ENCODE measurements around the gene ABR. TPM values are rescaled to one million over a fixed set of nuclear protein-coding genes. Genes with fewer than 3 reads are reported as not detected.
A peak's percentile ranks its signal among the peaks of the same experiment; 100 is the strongest.

The ABR gene
- total RNA-seq, 1 donor from 2014 or later: 110 TPM

- peaks cover 59% of the 10 kb centered on the region for H3K27me3 Mint-ChIP-seq (ENCODE audit: unreplicated experiment)
- H3K9me3 Mint-ChIP-seq (ENCODE audit: unreplicated experiment): no peaks in the 10 kb centered on the region
- H3K27ac Mint-ChIP-seq (ENCODE audit: unreplicated experiment): no peak overlapping the region
Observed at GRCh38 chr17:1211287-1211686, 31.5 kb upstream of the ABR start.

GRCh38 chr17:1208966-1209365, 29.2 kb upstream of the ABR start:
- H3K4me3 Mint-ChIP-seq (ENCODE audit: unreplicated experiment): no peak overlapping the region
- H3K36me3 Mint-ChIP-seq (ENCODE audit: unreplicated experiment): no peaks in the 10 kb centered on the region
- H3K27me3 Mint-ChIP-seq (ENCODE audit: unreplicated experiment): peaks cover 49% of the 10 kb centered on the region
- no peaks in the 10 kb centered on the region for H3K9me3 Mint-ChIP-seq (ENCODE audit: unreplicated experiment)
- no peaks in the 10 kb centered on the region for H3K4me1 Mint-ChIP-seq (ENCODE audit: unreplicated experiment)
- TF ChIP-seq CTCF (IDR thresholded peaks at IDR 0.05): no peak
- no peak overlapping the region for H3K27ac Mint-ChIP-seq (ENCODE audit: unreplicated experiment)
- DNase-seq (ENCODE audit: extremely low spot score, unreplicated experiment): no peak

More at GRCh38 chr17:1211287-1211686, 31.5 kb upstream of the ABR start:
- H3K4me3 Mint-ChIP-seq (ENCODE audit: unreplicated experiment): no peak overlapping the region
- no peak for DNase-seq (ENCODE audit: extremely low spot score, unreplicated experiment)
- no peaks in the 10 kb centered on the region for H3K4me1 Mint-ChIP-seq (ENCODE audit: unreplicated experiment)
- H3K36me3 Mint-ChIP-seq (ENCODE audit: unreplicated experiment): no peaks in the 10 kb centered on the region
- no peak for TF ChIP-seq CTCF (IDR thresholded peaks at IDR 0.05)

- Mint-ChIP-seq H3K4me1 (ENCODE audit: unreplicated experiment) (no peaks in the 10 kb centered on the region), H3K4me3 (ENCODE audit: unreplicated experiment) (no peak overlapping the region), H3K27me3 (ENCODE audit: unreplicated experiment) (peaks cover 37% of the 10 kb centered on the region), H3K9me3 (ENCODE audit: unreplicated experiment) (no peaks in the 10 kb centered on the region), H3K36me3 (ENCODE audit: unreplicated experiment) (no peaks in the 10 kb centered on the region), H3K27ac (ENCODE audit: unreplicated experiment) (no peak overlapping the region)
- TF ChIP-seq CTCF (IDR thresholded peaks at IDR 0.05): no peak
- no peak for DNase-seq (ENCODE audit: extremely low spot score, unreplicated experiment)
Observed at GRCh38 chr17:1206026-1206777, 26.4 kb upstream of the ABR start.

GRCh38 chr17:1203967-1204291, 24.1 kb upstream of the ABR start:
- H3K36me3 Mint-ChIP-seq (ENCODE audit: unreplicated experiment): no peaks in the 10 kb centered on the region
- H3K4me1 Mint-ChIP-seq (ENCODE audit: unreplicated experiment): no peaks in the 10 kb centered on the region
- H3K27ac Mint-ChIP-seq (ENCODE audit: unreplicated experiment): no peak overlapping the region
- no peaks in the 10 kb centered on the region for H3K9me3 Mint-ChIP-seq (ENCODE audit: unreplicated experiment)
- peaks cover 18% of the 10 kb centered on the region for H3K27me3 Mint-ChIP-seq (ENCODE audit: unreplicated experiment)
- TF ChIP-seq CTCF (IDR thresholded peaks at IDR 0.05): no peak
- DNase-seq (ENCODE audit: extremely low spot score, unreplicated experiment): no peak
- peak overlapping the region; percentile 58 for H3K4me3 Mint-ChIP-seq (ENCODE audit: unreplicated experiment)

GRCh38 chr17:1203111-1203966, 23.6 kb upstream of the ABR start:
- H3K36me3 Mint-ChIP-seq (ENCODE audit: unreplicated experiment): no peaks in the 10 kb centered on the region
- peak overlapping the region; percentile 58 for H3K4me3 Mint-ChIP-seq (ENCODE audit: unreplicated experiment)
- no peak overlapping the region for H3K27ac Mint-ChIP-seq (ENCODE audit: unreplicated experiment)
- DNase-seq (ENCODE audit: extremely low spot score, unreplicated experiment): peak; percentile 89
- no peaks in the 10 kb centered on the region for H3K9me3 Mint-ChIP-seq (ENCODE audit: unreplicated experiment)
- H3K4me1 Mint-ChIP-seq (ENCODE audit: unreplicated experiment): peaks cover under 1% of the 10 kb centered on the region
- peaks cover 14% of the 10 kb centered on the region for H3K27me3 Mint-ChIP-seq (ENCODE audit: unreplicated experiment)
- no peak for TF ChIP-seq CTCF (IDR thresholded peaks at IDR 0.05)

Data from osteocyte (in vitro differentiated cells).